PFSK-1 (cell line): ENCODE measurements around the gene TEX13C.

Experiments used
- FOXP2 ChIP-seq: optimal IDR thresholded peaks from 2 replicates; pipeline ENCODE3; 2011; ENCODE audit warnings: borderline replicate concordance, control low read depth, inconsistent platforms; ENCODE audit not compliant: insufficient read depth; ENCODE audit errors: extremely low read length, extremely low read depth
- POLR2AphosphoS5 ChIP-seq: IDR thresholded peaks from 2 replicates; pipeline ENCODE4 v1.6.1; 2012; ENCODE audit warnings: low read depth, mild to moderate bottlenecking, control low read depth, low read length, moderate library complexity
- REST ChIP-seq, 2 experiments: IDR thresholded peaks; 2 replicates each; pipeline versions ENCODE4 v1.6.1 to v1.8.0; 2011 to 2012; ENCODE audit warnings: low read depth in 2 of 2, low read length in 2 of 2, control low read depth in 1 of 2, inconsistent platforms in 1 of 2, mild to moderate bottlenecking in 1 of 2, moderate library complexity in 1 of 2; ENCODE audit not compliant: insufficient read depth in 1 of 2
- SIN3A ChIP-seq: IDR thresholded peaks from 2 replicates; pipeline ENCODE4 v1.6.1; 2012; ENCODE audit warnings: mild to moderate bottlenecking, low read length, moderate library complexity, borderline replicate concordance; ENCODE audit not compliant: insufficient read depth
- TAF1 ChIP-seq: IDR thresholded peaks from 2 replicates; pipeline ENCODE4 v1.6.1; 2012; ENCODE audit warnings: low read length, control low read depth, borderline replicate concordance; ENCODE audit not compliant: insufficient read depth

Gene TEX13C

GRCh38 chrX:125293850-125294780, 25.6 kb upstream of the TEX13C start:
- TF ChIP-seq TAF1 (no peak), POLR2AphosphoS5 (no peak), FOXP2 (no peak), REST (IDR thresholded peaks at IDR 0.05; ENCODE audit: insufficient read depth in 1 of 2, low read depth in 2 of 2, low read length in 2 of 2) (no peak), SIN3A (no peak)

GRCh38 chrX:125295337-125295736, 24.3 kb upstream of the TEX13C start:
- TF ChIP-seq TAF1: no peak
- no peak for TF ChIP-seq FOXP2
- TF ChIP-seq POLR2AphosphoS5: no peak
- no peak for TF ChIP-seq REST (IDR thresholded peaks at IDR 0.05; ENCODE audit: insufficient read depth in 1 of 2, low read depth in 2 of 2, low read length in 2 of 2)
- TF ChIP-seq SIN3A: no peak

- no peak for TF ChIP-seq SIN3A
- TF ChIP-seq POLR2AphosphoS5: no peak
- TF ChIP-seq REST (IDR thresholded peaks at IDR 0.05; ENCODE audit: insufficient read depth in 1 of 2, low read depth in 2 of 2, low read length in 2 of 2): no peak
- no peak for TF ChIP-seq TAF1
- TF ChIP-seq FOXP2: no peak
Observed at GRCh38 chrX:125298871-125299270, 20.8 kb upstream of the TEX13C start.

- TF ChIP-seq FOXP2 (no peak), SIN3A (no peak), POLR2AphosphoS5 (no peak), REST (IDR thresholded peaks at IDR 0.05; ENCODE audit: insufficient read depth in 1 of 2, low read depth in 2 of 2, low read length in 2 of 2) (no peak), TAF1 (no peak)
Observed at GRCh38 chrX:125306335-125306866, 13.3 kb upstream of the TEX13C start.
